Neuronal stem cell (in vitro differentiated cells): ENCODE results near the gene TSPEAR.

Experiments used
- DNase-seq: peaks from one replicate; pipeline ENCODE4 v3.0.0-alpha.2; 2013; ENCODE audit warnings: low spot score
- H2AFZ ChIP-seq: one replicate; pipeline ENCODE4 v1.6.1; 2013; ENCODE audit warnings: mild to moderate bottlenecking, low read length, inconsistent platforms
- H2AK5ac ChIP-seq: 2 replicates; pipeline ENCODE4 v1.6.1; 2013; ENCODE audit warnings: low read depth, mild to moderate bottlenecking, inconsistent platforms, low read length, moderate library complexity, mixed read lengths
- H2BK120ac ChIP-seq: 2 replicates; pipeline ENCODE4 v1.6.1; 2013; ENCODE audit warnings: low read depth, mild to moderate bottlenecking, inconsistent platforms, low read length, moderate library complexity, mixed read lengths
- H2BK12ac ChIP-seq: one replicate; pipeline ENCODE4 v1.6.1; 2013; ENCODE audit warnings: low read length, inconsistent platforms
- H2BK15ac ChIP-seq: 2 replicates; pipeline ENCODE4 v1.6.1; 2013; ENCODE audit warnings: mild to moderate bottlenecking, low read length, inconsistent platforms, mixed read lengths
- H2BK5ac ChIP-seq: one replicate; pipeline ENCODE4 v1.6.1; 2013; ENCODE audit warnings: inconsistent platforms, mild to moderate bottlenecking, low read length, moderate library complexity
- H3K14ac ChIP-seq: one replicate; pipeline ENCODE4 v1.6.1; 2013; ENCODE audit warnings: low read length, inconsistent platforms
- H3K18ac ChIP-seq: 2 replicates; pipeline ENCODE4 v1.6.1; 2013; ENCODE audit warnings: low read length, inconsistent platforms
- H3K23ac ChIP-seq: 2 replicates; pipeline ENCODE4 v1.6.1; 2013; ENCODE audit warnings: low read depth, mild to moderate bottlenecking, mixed read lengths, low read length, inconsistent platforms; ENCODE audit not compliant: poor library complexity
- H3K27ac ChIP-seq: replicated peaks from 3 replicates; pipeline ENCODE4 v1.5.1; 2013; ENCODE audit warnings: low read length, inconsistent platforms
- H3K27me3 ChIP-seq, 3 experiments: 2 replicates each; pipeline ENCODE4 v1.6.1; 2013; ENCODE audit warnings: low read length in 3 of 3, mild to moderate bottlenecking in 2 of 3, inconsistent platforms in 1 of 3, low read depth in 1 of 3, mixed read lengths in 1 of 3, moderate library complexity in 1 of 3; ENCODE audit not compliant: control insufficient read depth in 3 of 3, insufficient read depth in 3 of 3
- H3K36me3 ChIP-seq, 2 donors: replicated peaks in 1 of 2; 2 replicates each; pipeline ENCODE4 v1.6.1; 2013; ENCODE audit warnings: low read length in 2 of 2; ENCODE audit not compliant: control insufficient read depth in 2 of 2, insufficient read depth in 2 of 2
- H3K4ac ChIP-seq: 2 replicates; pipeline ENCODE4 v1.6.1; 2013; ENCODE audit warnings: inconsistent platforms, mild to moderate bottlenecking, low read length, moderate library complexity
- H3K4me1 ChIP-seq, 2 donors: 1 replicate in 1 of 2; 2 replicates in 1 of 2; pipeline ENCODE4 v1.6.1; 2013; ENCODE audit warnings: low read length in 2 of 2, low read depth in 1 of 2; ENCODE audit not compliant: control insufficient read depth in 2 of 2, insufficient read depth in 1 of 2
- H3K4me2 ChIP-seq: one replicate; pipeline ENCODE4 v1.6.1; 2013; ENCODE audit warnings: mild to moderate bottlenecking, low read length, inconsistent platforms; ENCODE audit not compliant: insufficient read depth, poor library complexity, severe bottlenecking
- H3K4me3 ChIP-seq, 2 donors: 2 replicates each; pipeline ENCODE4 v1.5.1; 2013; ENCODE audit warnings: low read length in 2 of 2, mild to moderate bottlenecking in 2 of 2, inconsistent platforms in 1 of 2, moderate library complexity in 1 of 2
- H3K79me1 ChIP-seq: one replicate; pipeline ENCODE4 v1.6.1; 2013; ENCODE audit warnings: low read depth, mild to moderate bottlenecking, inconsistent platforms, low read length, moderate library complexity
- H3K9ac ChIP-seq: one replicate; pipeline ENCODE4 v1.6.1; 2013; ENCODE audit warnings: mild to moderate bottlenecking, low read depth, low read length, inconsistent platforms; ENCODE audit not compliant: poor library complexity
- H3K9me3 ChIP-seq, 2 donors: replicated peaks in 1 of 2; 2 replicates each; pipeline versions ENCODE3 to v1.6.1; 2013; ENCODE audit warnings: low read length in 2 of 2, mild to moderate bottlenecking in 2 of 2, inconsistent platforms in 1 of 2, low read depth in 1 of 2, mixed read lengths in 1 of 2, moderate library complexity in 1 of 2; ENCODE audit not compliant: control insufficient read depth in 2 of 2, insufficient read depth in 1 of 2
- H4K8ac ChIP-seq: one replicate; pipeline ENCODE4 v1.6.1; 2013; ENCODE audit warnings: low read depth, mild to moderate bottlenecking, inconsistent platforms, low read length, moderate library complexity
- H4K91ac ChIP-seq: one replicate; pipeline ENCODE4 v1.6.1; 2013; ENCODE audit warnings: low read length, low read depth, mild to moderate bottlenecking, inconsistent platforms; ENCODE audit not compliant: poor library complexity
- WGBS, 2 donors: extraction: QIAGEN DNeasy Blood & Tissue Kit; methylation state at CpG; one replicate each; pipeline ENCODE4 v1.1.7; 2013; ENCODE audit warnings: missing lambda C conversion rate in 2 of 2, mixed read lengths in 1 of 2; ENCODE audit not compliant: insufficient read length in 2 of 2, insufficient replicate concordance in 1 of 2; ENCODE audit errors: extremely low coverage in 2 of 2; 5-methylcytosine and 5-hydroxymethylcytosine counted together

The TSPEAR gene

DNA sequence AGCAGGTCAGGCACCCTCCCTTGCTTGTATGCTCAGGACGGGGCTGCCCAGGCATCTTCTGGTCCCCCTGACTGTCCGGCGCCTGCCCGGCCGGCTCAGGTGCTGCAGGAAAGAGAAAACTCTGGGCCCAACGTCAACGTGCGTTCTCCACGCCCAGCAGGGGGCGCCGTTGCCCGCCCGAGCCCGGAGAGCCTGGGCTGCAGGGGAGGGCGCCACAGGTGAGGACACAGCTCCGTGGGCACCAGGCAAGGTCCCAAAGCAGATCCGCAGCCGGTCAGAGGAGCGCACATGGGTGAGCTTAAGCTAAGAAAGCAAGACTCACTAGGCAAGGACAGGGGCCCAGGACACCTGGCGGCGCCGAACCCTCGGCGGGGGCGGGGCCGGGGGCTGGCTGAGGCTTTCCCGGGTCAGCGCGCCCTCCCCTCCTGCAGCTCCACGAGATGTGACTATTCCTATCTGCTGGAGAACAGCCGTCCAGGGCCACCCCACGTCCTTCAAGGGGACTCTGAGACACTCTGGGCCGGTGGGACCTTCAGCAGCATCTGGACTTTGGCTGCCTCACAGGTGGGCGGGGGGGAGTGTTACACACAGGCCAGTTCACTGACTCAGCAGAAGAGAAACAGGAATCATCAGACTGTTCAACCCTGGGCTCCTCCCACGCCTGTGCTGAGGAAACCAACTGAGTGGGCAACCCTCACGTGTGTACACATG, 200.7 kb downstream of the TSPEAR start:
- Histone ChIP-seq H3K18ac (peak overlapping the region; percentile 91), H3K4me3 (no peak overlapping the region), H2BK5ac (peak overlapping the region; percentile 61), H3K4ac (peak overlapping the region; percentile 59), H2AFZ (peak overlapping the region; percentile 56), H2AK5ac (peak overlapping the region; percentile 78), H3K4me2 (peak overlapping the region; percentile 31), H3K4me1 (peaks cover 2 to 12% of the 10 kb centered on the region in 2 donors), H3K14ac (no peak overlapping the region), H3K23ac (peak overlapping the region; percentile 83), H3K27me3 (no peaks in the 10 kb centered on the region), H3K9ac (peak overlapping the region; percentile 73), H3K79me1 (peaks cover 6% of the 10 kb centered on the region), H2BK15ac (peak overlapping the region; percentile 95), H2BK120ac (no peak overlapping the region), H3K9me3 (peaks cover 0 to 3% of the 10 kb centered on the region in 2 donors), H4K91ac (no peak overlapping the region), H4K8ac (peak overlapping the region; percentile 30), H3K27ac (no peak overlapping the region), H2BK12ac (peak overlapping the region; percentile 43), H3K36me3 (peaks cover 0 to 6% of the 10 kb centered on the region in 2 donors)
- no CpG with 5 or more reads among the region's 36 CpGs for WGBS, 2 donors
- DNase-seq, result peak; percentile 72

- peak overlapping the region; percentile 91 for H3K18ac ChIP-seq
- peak overlapping the region; percentile 56 for H2AFZ ChIP-seq
- H3K4me3 ChIP-seq, result no peak overlapping the region
- H3K27me3 ChIP-seq, result no peaks in the 10 kb centered on the region
- H3K79me1 ChIP-seq, result peaks cover 6% of the 10 kb centered on the region
- peak overlapping the region; percentile 59 for H3K4ac ChIP-seq
- peaks cover 0 to 6% of the 10 kb centered on the region in 2 donors for H3K36me3 ChIP-seq
- no peak overlapping the region for H3K27ac ChIP-seq
- H2BK5ac ChIP-seq, result peak overlapping the region; percentile 61
- H2AK5ac ChIP-seq, result peak overlapping the region; percentile 78
- peaks cover 4 to 14% of the 10 kb centered on the region in 2 donors for H3K4me1 ChIP-seq
- H2BK120ac ChIP-seq, result no peak overlapping the region
- H3K9me3 ChIP-seq, result peaks cover 0 to 3% of the 10 kb centered on the region in 2 donors
- no CpG with 5 or more reads among the region's 18 CpGs for WGBS, 2 donors
- no peak overlapping the region for H4K91ac ChIP-seq
- H3K14ac ChIP-seq, result no peak overlapping the region
- peak overlapping the region; percentile 83 for H3K23ac ChIP-seq
- DNase-seq, result no peak
- H4K8ac ChIP-seq, result peak overlapping the region; percentile 30
- H2BK12ac ChIP-seq, result peak overlapping the region; percentile 52
- peak overlapping the region; percentile 95 for H2BK15ac ChIP-seq
- no peak overlapping the region for H3K4me2 ChIP-seq
- H3K9ac ChIP-seq, result peak overlapping the region; percentile 56
Measured at GRCh38 chr21:44510109-44510507, 201.3 kb downstream of the TSPEAR start.

DNA sequence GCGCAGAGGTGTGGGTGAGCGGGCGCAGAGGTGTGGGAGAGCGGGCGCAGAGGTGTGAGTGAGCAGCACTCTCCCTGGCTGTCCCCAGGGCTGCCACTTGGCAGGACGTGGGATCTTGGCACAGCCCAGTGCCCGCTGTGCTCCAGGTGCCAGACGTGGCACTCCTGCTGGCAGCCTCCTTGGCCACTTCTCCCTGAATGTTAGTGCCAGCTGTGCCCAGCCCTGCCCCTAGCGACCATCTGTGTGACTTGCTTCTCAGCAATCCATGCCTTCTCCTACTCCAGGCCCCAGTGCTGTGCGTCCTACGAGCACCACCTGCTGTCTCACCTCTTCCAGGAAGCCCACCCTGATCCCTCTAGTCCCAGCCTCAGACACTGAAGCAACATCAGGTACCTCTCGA, 201.8 kb downstream of the TSPEAR start:
- no peak overlapping the region for H2BK5ac ChIP-seq
- no peak overlapping the region for H4K8ac ChIP-seq
- H4K91ac ChIP-seq, result no peak overlapping the region
- peaks cover 0 to 3% of the 10 kb centered on the region in 2 donors for H3K9me3 ChIP-seq
- H3K79me1 ChIP-seq, result peaks cover 6% of the 10 kb centered on the region
- H3K4me3 ChIP-seq, result no peak overlapping the region
- no peak overlapping the region for H3K4ac ChIP-seq
- no peak overlapping the region for H2BK120ac ChIP-seq
- no peaks in the 10 kb centered on the region for H3K27me3 ChIP-seq
- H3K18ac ChIP-seq, result peak overlapping the region; percentile 60
- H3K23ac ChIP-seq, result no peak overlapping the region
- peak overlapping the region; percentile 40 for H2BK15ac ChIP-seq
- H2AK5ac ChIP-seq, result peak overlapping the region; percentile 78
- no CpG with 5 or more reads among the region's 12 CpGs for whole genome bisulfite sequencing, 2 donors
- H3K4me2 ChIP-seq, result no peak overlapping the region
- H3K9ac ChIP-seq, result no peak overlapping the region
- no peak overlapping the region for H3K27ac ChIP-seq
- no peak for DNase-seq
- H2BK12ac ChIP-seq, result peak overlapping the region; percentile 63
- no peak overlapping the region for H2AFZ ChIP-seq
- peak overlapping the region; percentile 28 for H3K14ac ChIP-seq
- peaks cover 4 to 14% of the 10 kb centered on the region in 2 donors for H3K4me1 ChIP-seq
- H3K36me3 ChIP-seq, result peaks cover 0 to 6% of the 10 kb centered on the region in 2 donors

GRCh38 chr21:44508711-44509445, 202.5 kb downstream of the TSPEAR start:
- Histone ChIP-seq H2AFZ (no peak overlapping the region), H4K91ac (no peak overlapping the region), H3K18ac (peak overlapping the region; percentile 28), H3K36me3 (peaks cover 0 to 6% of the 10 kb centered on the region in 2 donors), H2AK5ac (peak overlapping the region; percentile 92), H3K23ac (no peak overlapping the region), H2BK12ac (peak overlapping the region; percentile 22), H3K27me3 (no peaks in the 10 kb centered on the region), H3K4me1 (peaks cover 4 to 14% of the 10 kb centered on the region in 2 donors), H3K9me3 (peaks cover 0 to 3% of the 10 kb centered on the region in 2 donors), H3K14ac (no peak overlapping the region), H3K9ac (peak overlapping the region; percentile 44), H3K27ac (no peak overlapping the region), H4K8ac (no peak overlapping the region), H3K4me3 (no peak overlapping the region), H3K4ac (no peak overlapping the region), H3K79me1 (peaks cover 6% of the 10 kb centered on the region), H2BK5ac (no peak overlapping the region), H2BK120ac (no peak overlapping the region), H3K4me2 (no peak overlapping the region), H2BK15ac (peak overlapping the region; percentile 67)
- WGBS, 2 donors, result no CpG with 5 or more reads among the region's 30 CpGs
- no peak for DNase-seq
